HG03064 (cell line): ENCODE results near the gene PDF.
"Not testable (repeated sequence)": the region's sequence is repeated elsewhere in the genome, so short reads cannot be mapped to it uniquely, and the experiment has no call there.

Source experiments
- ATAC-seq: cut with Tn5 transposase; IDR thresholded peaks from one replicate; pipeline ENCODE4 v1.9.1; 2021; ENCODE audit warnings: low read depth; ENCODE audit not compliant: unreplicated experiment

PDF gene

GRCh38 chr16:69318911-69319289, 11.5 kb downstream of the PDF start:
- no peak for ATAC-seq

- no peak for ATAC-seq
Measured at GRCh38 chr16:69318177-69318910, 12.0 kb downstream of the PDF start.

GRCh38 chr16:69316595-69317034, 13.8 kb downstream of the PDF start:
- no peak for ATAC-seq

- no peak for ATAC-seq
Measured at GRCh38 chr16:69315486-69316311, 14.7 kb downstream of the PDF start.

- no peak for ATAC-seq
Measured at GRCh38 chr16:69314534-69314933, 15.9 kb downstream of the PDF start.

GRCh38 chr16:69313469-69313868, 16.9 kb downstream of the PDF start:
- no peak for ATAC-seq

GRCh38 chr16:69311533-69312387, 18.6 kb downstream of the PDF start:
- peak; percentile 43 for ATAC-seq

GRCh38 chr16:69310653-69311532, 19.5 kb downstream of the PDF start, which contains the start of gene VPS4A:
Gene VPS4A (plus strand): TSS chr16:69311350. CDS start chr16:69311512, 162 bp downstream.
- ATAC-seq: peak; percentile 90

- ATAC-seq: no peak
Measured at GRCh38 chr16:69309316-69309715, 21.1 kb downstream of the PDF start.

- ATAC-seq: no peak
Measured at GRCh38 chr16:69307856-69308255, 22.5 kb downstream of the PDF start.

GRCh38 chr16:69307091-69307490, 23.3 kb downstream of the PDF start:
- ATAC-seq: no peak

- ATAC-seq: no peak
Measured at GRCh38 chr16:69306031-69306430, 24.4 kb downstream of the PDF start.

GRCh38 chr16:69302301-69302700, 28.1 kb downstream of the PDF start:
- ATAC-seq: no peak

GRCh38 chr16:69301861-69302260, 28.5 kb downstream of the PDF start:
- no peak for ATAC-seq

GRCh38 chr16:69301187-69301586, 29.2 kb downstream of the PDF start:
- no peak for ATAC-seq

- ATAC-seq: no peak
Measured at GRCh38 chr16:69298261-69298660, 32.1 kb downstream of the PDF start.

GRCh38 chr16:69296771-69297170, 33.6 kb downstream of the PDF start:
- not testable (repeated sequence) for ATAC-seq

- no peak for ATAC-seq
Measured at GRCh38 chr16:69294051-69294450, 36.3 kb downstream of the PDF start.

GRCh38 chr16:69293401-69293800, 37.0 kb downstream of the PDF start:
- ATAC-seq: no peak

- not testable (repeated sequence) for ATAC-seq
Measured at GRCh38 chr16:69291657-69292056, 38.7 kb downstream of the PDF start.
